NCI-H524 (cell line): ENCODE data around the gene PALS2.

Source experiments
- DNase-seq, 2 experiments: peaks; one replicate each; lab custom pipeline; 2025; lab: John Stamatoyannopoulos, UW

PALS2 gene, protein sequence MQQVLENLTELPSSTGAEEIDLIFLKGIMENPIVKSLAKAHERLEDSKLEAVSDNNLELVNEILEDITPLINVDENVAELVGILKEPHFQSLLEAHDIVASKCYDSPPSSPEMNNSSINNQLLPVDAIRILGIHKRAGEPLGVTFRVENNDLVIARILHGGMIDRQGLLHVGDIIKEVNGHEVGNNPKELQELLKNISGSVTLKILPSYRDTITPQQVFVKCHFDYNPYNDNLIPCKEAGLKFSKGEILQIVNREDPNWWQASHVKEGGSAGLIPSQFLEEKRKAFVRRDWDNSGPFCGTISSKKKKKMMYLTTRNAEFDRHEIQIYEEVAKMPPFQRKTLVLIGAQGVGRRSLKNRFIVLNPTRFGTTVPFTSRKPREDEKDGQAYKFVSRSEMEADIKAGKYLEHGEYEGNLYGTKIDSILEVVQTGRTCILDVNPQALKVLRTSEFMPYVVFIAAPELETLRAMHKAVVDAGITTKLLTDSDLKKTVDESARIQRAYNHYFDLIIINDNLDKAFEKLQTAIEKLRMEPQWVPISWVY

DNA sequence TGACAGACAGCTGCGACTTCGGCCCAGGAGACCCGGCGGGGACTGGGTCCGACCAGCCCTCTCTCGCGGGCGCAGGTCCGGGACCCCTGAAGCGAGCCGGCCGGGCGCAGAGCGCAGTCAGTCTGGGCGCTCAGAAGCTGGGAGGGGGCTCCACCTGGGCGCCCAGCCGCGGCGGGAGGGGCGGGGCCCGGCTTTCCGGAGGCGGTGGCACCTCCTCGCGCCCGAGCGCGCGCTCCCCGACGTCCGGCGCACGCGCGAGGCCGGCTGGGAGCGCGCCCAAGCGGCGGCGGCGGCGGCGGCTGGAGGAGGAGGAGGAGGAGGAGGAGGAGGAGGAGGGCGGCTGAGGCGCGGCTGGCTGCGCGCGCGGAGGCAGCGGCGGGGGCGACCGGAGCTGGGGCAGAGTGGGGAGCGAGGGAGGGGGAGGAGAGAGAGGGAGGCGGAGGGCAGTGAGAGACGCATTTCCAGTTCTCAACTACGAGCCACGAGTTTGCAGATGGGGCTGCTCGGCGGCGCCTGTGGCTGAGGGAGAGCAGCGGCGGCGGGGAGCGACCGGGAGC lies at the start of gene PALS2:
PALS2 (plus strand) TSS at position 456 of the 557 bp plus-strand sequence. CDS start 50,216 bp downstream, outside the sequence.
- peak; percentile 66 to 68 for DNase-seq

DNA sequence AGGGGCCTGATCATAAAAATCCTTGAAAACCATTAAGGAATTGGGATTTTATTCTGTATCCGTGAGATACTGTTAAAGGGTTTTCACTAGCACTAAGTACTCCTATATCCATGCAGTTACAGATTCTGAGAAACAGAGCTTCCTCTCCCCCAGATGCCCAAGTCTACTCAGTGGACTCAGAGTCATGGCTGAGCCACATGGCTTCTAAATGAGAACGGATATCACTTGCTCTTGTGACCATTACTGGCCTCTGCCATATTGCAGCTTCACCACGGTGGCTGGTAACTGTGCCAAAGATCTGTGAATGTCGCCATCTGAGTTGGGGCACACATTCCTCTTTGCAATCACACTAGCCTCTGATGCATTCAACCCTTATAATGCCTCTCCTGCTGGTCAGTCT lies 42.0 kb upstream of the PALS2 start:
- DNase-seq: no peak

DNA sequence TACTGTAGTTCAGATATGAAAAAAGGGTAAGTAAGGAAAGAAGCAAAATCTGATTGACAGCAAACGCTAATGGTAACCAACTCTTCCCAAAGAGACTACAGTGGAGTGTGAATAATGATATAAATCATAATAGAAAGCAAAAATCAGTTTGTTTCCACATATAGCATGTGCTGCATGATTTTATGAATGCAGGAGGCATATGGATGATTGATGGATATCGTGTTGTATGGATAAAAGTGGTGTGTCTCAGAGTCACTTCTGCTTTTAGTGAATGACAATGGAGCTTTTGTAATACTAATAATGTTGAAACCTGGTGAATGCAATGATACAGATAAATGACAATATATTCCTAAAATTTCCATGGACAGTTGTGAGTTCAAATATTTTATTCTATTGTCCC lies 36.6 kb upstream of the PALS2 start:
- no peak for DNase-seq

DNA sequence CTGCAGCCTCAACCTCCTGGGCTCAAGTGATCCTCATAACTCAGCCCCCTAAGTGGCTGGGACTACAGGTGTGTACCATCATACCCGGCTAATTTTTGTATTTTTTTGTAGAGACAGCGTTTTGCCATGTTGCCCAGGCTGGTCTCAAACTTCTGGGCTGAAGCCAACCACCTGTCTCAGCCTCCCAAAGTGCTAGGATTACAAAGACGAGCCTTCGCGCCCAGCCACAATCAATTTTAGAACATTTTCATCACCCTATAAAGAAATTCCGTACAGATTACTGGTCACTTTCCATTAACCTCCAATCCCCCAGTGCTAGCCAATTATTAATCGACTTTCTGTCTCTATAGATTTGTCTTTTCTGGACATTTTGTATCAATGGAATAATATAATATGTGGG lies 32.3 kb upstream of the PALS2 start:
- DNase-seq: no peak

DNA sequence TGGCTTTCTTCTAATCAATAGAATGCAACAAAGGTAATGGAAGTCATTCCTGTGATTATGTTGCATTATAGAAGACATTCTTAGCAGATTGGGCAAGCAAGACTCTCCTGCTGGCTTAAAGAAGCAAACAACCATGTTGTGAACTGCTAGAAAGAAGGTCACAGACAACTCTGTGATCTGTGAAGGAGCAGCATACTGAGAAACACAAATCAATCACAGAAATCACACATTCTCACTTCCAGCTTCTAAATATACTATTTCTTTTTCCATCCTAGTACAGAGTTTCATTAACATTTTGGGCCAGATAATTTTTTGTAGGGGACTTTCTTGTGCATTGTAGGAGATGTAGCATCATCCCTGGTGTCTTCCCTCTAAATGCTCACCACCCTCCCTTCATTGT lies 28.0 kb upstream of the PALS2 start:
- no peak for DNase-seq

DNA sequence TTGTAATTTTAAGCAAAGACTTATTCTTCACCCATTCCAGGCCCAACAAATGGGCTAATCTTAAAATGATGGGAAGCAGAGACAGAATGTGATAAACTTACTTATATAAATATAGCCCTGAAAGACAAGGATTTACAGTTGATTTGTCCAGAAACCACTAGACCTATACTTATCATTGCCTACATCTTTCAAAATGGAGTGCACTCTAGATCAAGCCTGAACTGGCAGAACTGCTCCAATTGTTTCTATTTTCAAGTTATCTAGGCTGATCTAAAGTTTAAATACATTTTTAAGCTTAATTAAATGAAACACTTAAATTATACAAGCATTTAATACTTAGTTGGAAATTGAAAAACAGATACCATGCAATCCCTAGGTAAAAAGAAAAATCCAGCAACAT lies 24.9 kb upstream of the PALS2 start:
- DNase-seq: no peak

DNA sequence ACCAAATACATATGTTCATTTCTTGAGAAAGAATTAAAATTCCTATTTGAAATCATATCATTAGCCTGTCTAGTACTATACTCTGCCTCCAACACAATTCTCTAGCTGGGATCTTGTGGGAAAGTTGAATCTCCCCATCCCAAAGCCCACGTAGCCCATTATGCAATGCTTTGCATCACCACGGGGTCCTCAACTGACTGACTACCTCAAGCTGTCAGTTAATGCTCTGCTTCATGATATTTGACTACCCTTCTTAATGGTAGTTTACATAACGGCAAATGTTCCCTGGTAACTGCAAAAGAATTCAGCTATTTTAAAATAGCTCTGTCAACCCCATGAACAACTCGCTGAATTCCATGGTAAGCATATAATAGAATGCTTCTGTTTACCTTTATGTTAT lies 23.3 kb upstream of the PALS2 start:
- no peak for DNase-seq

DNA sequence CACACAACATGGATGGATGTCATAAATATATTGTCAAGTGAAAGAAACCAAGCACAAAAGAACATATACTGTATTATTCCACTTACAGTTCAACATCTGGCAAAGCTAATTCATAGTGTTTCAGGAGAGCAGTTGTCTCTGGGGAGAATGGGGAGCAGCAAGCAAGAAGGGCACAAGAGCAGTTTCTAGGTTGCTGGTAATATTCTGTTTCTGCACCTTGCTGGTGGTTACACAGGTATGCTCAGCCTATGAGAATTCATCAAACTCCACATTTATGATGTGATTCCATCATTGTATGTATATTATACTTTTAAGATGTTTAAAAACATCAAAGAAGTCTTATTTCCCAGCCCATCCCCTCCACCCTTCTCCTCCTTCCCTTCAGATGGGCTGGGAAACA lies 18.1 kb upstream of the PALS2 start:
- no peak for DNase-seq

DNA sequence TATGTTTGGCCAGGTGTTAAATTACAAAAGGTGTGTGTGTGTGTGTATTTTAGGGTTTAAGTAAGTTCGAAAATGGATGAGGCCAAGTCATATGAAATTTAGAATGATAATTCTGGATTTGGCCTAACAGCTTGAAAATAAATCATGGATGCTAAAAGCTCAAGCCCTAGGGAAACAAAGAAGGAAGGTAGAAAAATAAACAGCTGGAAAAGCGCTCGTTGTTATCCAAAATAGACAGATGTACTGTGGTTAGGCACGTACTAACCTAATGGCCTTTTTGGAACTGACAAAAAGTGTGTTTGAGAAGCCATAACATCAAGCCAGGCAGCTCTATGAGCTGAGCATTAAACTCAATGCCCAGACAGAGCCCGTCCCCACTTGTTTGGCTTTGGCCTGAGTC lies 17.5 kb upstream of the PALS2 start:
- DNase-seq: no peak

DNA sequence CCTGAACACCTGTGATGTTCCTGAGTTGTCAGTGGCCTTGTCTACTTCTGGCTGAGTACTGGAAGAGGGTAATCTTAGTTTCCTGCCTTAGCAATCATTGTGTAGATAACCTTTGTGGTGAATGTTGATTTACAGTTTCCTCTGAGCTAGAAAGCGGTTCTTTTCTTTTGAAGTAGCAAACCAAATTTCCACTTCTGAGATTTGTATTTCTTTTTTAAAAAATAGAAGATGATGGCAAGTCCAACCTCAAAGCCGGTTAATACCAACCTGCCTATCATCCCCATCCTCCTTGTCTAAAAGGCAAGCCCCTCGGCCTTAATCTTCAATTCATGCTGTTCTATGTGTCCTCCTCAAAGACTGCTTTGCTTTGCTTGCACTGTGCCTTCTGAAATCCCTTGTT lies 12.5 kb upstream of the PALS2 start:
- DNase-seq: no peak

DNA sequence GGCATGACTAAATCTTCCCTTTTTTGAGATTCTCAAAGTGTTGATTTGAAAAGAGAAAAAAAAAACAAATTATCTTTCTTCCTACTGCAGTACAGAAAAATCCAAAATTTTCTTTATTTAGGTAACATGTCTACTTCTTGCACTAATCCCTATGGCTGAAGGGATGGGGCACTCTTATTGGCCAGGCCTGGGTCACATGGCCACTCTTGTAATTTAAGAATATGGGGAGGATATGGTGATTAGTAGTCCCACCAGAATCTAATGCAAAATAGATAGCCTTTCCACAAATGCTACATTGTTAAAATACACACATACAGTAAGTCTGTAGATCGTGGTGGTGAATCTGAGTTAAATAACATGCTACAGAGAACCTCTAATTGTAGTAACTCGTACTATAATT lies 7.0 kb upstream of the PALS2 start:
- DNase-seq: no peak

DNA sequence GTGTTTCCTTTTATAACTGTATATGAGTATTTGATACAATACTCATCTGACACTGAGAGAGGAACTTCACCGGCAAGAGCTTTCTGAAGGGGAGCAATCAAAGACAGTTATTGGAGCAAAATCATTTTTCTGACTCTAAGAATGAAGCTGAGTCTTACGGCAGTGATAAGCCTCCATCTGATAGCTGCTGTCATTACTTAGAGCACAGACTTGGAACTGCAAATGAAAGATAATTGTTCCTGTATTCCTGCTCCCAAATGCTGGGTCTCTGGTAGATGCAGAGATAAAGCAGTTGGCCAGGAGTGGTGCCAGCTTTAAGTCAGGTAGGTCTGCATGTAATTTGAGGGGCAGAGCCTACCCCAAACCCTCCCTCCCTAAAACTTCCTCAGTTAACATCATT lies 2.3 kb upstream of the PALS2 start:
- no peak for DNase-seq

DNA sequence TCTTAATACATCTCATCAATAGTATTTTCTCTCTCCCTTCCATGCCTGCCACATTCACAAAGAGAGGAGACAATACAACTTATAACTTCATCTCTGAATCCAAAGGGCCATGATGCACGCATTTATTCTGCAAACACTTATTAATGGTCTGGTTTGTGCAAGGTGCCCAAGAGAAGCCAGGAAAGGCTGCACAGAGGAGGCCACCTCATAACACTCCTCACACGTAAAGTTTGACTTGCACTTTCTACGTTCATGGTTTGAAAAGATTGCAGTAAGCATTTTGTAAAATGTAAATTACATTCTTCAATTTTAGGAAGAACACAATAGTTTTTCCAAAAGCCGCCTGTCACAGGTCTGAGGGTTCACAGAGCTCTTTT lies 1.2 kb upstream of the PALS2 start:
- no peak for DNase-seq

DNA sequence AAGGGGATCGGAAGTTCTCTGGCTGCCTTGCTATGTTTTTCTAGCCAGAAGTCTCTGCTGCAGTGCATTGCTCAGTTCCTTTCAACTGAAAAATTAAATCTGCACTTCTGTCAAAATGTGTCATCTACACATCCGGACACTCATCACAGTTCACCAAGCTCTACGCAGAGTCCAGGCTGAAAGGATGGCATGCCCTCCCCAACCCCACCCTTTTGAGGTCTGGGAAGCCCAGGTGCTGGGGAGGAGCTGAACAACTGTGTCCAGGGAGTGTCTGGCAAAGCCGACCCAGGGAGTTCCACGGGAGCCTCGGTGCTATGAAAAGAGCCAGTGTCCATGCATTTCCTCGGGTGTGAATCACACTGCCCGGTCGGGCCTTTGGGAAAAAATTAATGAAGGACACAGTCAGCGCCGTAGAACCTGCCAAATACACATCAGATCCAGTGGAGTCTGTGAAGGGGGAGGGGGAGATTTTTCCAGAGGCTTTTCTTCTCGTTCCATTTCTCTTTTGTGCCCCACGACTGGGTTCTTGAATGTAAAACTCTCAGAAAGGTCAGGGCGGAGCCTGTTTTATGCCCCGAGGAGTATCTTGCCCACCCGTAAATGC lies 757 bp upstream of the PALS2 start:
- peak in 1 of 2 experiments; percentile 41 for DNase-seq

DNA sequence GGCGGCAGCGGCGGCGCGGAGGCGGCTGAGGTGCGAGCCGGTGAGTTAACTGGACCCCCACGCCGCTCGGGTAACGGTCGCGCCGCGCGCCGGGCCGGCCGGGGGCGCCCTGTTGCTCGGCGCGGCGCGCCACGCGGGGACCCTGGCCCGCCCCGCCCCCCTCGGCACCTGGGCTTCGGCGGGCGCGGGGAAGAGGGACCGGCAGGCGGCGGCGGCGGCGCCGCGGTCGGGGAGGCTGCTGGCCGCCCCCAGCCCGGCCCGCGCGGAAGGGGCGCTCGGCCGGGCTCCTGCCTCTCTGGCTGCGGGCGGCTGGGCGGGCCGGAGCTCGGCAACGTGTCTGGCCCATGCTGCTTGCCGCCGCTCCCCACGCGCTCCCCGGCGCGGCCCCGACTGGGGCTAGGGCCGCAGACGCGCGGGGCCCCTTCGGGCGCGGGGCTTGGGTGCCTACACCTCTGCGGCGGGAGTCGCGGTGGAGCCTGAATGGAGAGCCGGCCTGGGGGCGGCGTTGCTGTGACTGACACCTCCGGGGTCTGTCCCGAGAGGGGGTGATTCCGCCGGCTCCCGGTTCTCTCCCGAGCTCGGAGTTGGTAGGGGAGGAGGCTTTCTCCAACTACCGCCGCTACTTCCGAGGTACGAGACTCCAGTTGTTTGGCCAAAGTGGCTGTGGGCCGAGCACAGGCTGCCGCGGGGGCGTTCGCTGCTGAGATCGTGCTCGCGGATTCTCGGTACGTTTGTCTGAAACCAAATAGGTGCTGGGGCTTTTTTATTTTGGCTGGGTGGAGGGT lies 494 bp downstream of the PALS2 start:
- DNase-seq: peak in 1 of 2 experiments; percentile 43

DNA sequence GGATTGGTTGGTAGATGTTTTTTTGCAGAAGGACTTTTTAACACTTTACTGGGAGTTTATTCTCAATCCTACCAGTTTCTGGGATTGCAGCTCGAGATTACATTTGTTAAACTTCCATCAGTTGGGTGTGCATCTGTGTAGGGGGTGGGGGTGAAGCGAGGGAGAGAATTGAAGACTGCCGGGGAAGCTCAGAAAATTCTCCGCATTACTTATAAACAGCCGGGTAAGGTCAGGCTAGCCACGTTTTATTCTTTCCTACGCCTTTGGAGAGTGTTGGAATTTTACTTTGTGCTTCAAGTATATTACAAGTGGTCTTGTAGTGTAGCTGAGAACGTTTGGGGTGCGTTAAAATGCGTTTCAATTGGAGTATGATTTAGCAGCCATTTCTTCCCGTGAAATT lies 1.1 kb downstream of the PALS2 start:
- peak; percentile 3 to 20 for DNase-seq

DNA sequence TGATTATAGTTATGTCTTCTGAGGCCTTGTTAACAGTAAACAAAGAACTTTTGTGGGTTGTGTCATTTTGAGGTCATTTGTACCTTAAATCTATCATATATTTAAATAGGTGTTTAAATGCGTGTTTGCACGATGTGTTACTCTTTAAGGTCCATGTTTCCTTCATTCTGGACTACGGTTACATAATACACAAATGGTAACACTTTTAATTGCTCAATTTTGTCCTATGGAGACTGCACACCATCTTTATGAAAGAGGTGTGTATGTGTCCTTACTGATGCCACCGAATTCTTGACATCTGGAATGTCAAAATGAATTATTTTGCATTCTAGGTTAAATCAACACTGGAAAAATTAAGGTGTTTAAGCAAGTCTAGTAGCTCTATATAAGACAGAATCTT lies 1.7 kb downstream of the PALS2 start:
- DNase-seq: no peak

DNA sequence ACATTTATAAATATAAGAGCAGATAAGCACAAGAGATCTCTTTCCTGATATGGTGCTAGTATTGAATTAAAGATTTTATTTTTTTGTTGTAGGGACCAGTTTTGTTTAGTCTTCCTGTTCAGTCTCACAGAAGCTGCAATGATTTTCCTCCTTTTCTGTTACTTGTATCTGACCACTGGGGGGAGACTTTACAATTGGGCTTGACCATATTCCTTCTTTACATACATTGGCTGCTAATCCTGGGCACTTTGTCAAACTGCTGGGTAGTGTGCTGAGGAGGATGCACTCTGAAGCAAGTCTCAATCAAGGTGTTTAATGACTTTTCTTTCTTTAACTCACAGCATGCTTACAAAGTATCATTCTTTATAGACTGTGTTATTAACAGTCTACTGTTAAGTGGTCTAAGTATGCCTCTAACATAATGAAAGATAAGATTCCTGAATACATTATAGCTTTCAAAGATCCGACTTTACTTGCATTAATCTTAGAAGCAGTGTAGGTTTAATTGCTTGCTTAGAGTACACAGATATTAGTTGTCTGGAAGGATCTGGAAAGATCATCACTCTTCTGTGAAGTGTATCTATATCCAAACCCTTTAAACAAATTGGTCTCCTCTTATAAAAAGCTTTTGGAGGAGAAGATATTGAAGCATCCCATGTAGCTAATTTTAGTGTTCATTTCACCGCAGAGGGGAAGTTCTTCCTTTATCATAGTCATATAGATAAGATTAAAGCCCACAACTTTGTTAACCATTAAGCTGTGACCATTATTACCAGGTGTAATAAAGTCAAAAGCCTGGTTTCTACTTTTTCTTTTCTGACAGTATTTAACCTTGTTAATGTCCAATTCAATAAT lies 3.1 kb downstream of the PALS2 start:
- DNase-seq: peak; percentile 8 to 61

DNA sequence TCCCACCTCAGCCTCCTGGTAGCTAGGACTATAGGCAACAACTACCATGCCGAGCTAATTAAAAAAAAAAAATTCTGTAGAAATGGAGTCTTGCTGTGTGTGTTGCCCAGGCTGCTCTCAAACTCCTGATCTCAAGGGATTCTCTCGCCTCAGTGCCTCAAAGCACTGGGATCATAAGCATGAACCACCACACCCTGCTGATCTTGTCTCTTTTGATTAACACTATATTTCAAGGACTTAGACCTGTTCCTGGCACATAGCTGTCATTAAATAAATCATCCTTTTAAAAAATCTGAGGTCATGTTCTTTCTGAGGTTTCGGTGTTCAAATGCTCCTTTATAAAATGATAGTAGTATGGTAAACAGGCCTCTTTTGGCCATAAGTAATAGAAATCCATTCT lies 4.8 kb downstream of the PALS2 start:
- DNase-seq: no peak

DNA sequence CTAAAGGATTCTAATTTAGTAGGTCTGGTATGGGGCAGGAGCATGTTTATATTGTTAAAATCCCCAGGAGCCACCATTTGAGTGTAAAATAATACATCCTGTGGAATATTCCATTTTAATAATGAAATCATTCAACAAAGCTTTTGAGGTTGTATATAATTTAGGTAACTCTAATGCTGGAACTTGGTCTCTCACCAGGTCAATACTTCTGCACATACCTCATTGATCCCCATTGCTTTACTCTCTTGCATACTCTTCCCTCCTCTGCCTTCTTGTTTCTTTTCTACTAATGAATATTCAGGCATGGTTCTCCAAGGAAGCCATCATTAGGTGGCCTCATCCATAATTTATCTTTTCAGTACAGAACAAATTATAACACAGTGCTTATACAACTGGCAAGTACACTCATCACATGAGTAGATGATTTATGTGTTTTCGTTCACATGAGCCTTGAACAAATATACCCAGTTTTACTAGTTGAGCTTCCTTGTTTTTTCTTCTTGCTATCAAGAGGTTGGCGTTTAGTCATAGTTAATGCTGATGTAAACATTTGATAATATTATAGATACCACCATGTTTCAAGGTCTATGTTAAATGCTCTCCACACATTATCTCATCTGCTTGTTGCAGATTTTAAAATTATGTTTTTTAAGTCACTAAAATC lies 7.2 kb downstream of the PALS2 start:
- no peak for DNase-seq

DNA sequence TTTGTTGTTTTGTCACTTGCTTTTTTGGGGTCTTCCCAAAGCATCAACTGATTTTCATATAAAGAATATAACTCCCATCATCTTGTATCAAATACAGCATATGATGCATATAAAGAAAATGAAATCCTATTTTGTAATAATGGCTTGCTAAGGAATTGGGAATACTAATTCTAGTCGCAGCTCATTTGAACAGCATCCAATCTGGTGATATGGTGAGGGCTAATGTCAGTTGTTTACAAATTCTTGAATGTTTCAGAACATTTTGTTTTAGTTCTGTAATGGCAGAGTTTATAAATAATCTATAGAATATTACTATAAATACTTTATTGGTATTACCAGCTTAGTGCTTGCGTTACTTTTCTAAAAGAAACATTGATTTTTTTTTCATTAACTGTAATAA lies 8.9 kb downstream of the PALS2 start:
- no peak for DNase-seq
